Keratinocyte (primary cell): ENCODE measurements around the gene MAP3K6.

Experiments used
- EZH2 ChIP-seq: IDR thresholded peaks from one replicate; pipeline ENCODE4 v1.6.1; 2012; ENCODE audit warnings: inconsistent platforms, mild to moderate bottlenecking, low read length, moderate library complexity
- TF ChIP-seq, protein P1 (sequence below), 3 experiments: IDR thresholded peaks in 1 of 3; conservative IDR thresholded peaks in 1 of 3; optimal IDR thresholded peaks in 1 of 3; 2 replicates in 2 of 3; 3 replicates in 1 of 3; pipeline versions ENCODE3 to v1.5.1; 2011; ENCODE audit warnings: low read length in 3 of 3, mild to moderate bottlenecking in 3 of 3, moderate library complexity in 2 of 3, control low read depth in 1 of 3, inconsistent platforms in 1 of 3; ENCODE audit not compliant: insufficient read depth in 2 of 3; ENCODE audit errors: extremely low read depth in 1 of 3

DNA sequence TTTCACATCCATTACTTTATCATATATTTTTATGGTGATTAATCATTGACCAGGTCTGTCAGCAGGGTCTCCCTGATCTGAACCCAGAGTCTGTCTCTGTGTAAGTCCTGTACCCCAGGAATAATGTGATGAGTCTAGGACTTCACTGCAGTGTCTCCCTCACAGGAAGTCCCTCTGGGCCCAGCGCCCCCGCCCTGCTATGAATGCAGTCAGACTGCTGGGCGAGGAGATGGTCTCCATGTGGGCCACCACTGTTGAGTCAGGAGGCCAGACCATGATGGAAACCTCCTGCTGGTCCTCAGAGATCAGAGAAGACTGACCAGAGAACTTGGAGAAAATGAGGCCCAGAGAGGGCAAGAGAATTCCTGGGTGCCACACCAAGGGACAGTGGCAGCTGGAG lies 35.3 kb downstream of the MAP3K6 start:
- TF ChIP-seq, protein P1, sequence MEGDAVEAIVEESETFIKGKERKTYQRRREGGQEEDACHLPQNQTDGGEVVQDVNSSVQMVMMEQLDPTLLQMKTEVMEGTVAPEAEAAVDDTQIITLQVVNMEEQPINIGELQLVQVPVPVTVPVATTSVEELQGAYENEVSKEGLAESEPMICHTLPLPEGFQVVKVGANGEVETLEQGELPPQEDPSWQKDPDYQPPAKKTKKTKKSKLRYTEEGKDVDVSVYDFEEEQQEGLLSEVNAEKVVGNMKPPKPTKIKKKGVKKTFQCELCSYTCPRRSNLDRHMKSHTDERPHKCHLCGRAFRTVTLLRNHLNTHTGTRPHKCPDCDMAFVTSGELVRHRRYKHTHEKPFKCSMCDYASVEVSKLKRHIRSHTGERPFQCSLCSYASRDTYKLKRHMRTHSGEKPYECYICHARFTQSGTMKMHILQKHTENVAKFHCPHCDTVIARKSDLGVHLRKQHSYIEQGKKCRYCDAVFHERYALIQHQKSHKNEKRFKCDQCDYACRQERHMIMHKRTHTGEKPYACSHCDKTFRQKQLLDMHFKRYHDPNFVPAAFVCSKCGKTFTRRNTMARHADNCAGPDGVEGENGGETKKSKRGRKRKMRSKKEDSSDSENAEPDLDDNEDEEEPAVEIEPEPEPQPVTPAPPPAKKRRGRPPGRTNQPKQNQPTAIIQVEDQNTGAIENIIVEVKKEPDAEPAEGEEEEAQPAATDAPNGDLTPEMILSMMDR (optimal IDR thresholded peaks at IDR 0.05 in 1 of 3, IDR thresholded peaks at IDR 0.05 in 1 of 3, conservative IDR thresholded peaks at IDR 0.05 in 1 of 3; ENCODE audit: extremely low read depth in 1 of 3, insufficient read depth in 2 of 3, low read length in 3 of 3), result no peak
- no peak for TF ChIP-seq EZH2
